IMR-90 (cell line): ENCODE results near the gene STOM. TPM values are rescaled to one million over a fixed set of nuclear protein-coding genes. Genes with fewer than 3 reads are reported as not detected.

ENCODE experiments used
- ATAC-seq: fragments of 200-7000 bp; cut with Tn5 transposase; 2 replicates; pipeline ENCODE4 v1.9.1; 2020; ENCODE audit warnings: low read depth, mild to moderate bottlenecking, moderate library complexity
- BruUV-seq: library from RNA; stranded (reverse); fragments of 400-500 nt; replicated peaks from 2 replicates; lab custom pipeline; 2021; lab: Mats Ljungman, UMichigan
- CTCF ChIA-PET: fragments of 300-600 bp; formaldehyde crosslinking; extraction: SDS; loops from one replicate; lab custom pipeline; 2021; ENCODE audit warnings: antibody characterized with exemption; lab: Yijun Ruan, JAX
- POLR2A ChIA-PET: fragments of 300-600 bp; sonication (Branson Sonifier 250); formaldehyde crosslinking; loops from one replicate; lab custom pipeline; 2022; ENCODE audit warnings: antibody characterized with exemption; ENCODE audit not compliant: unreplicated experiment; lab: Charles Lee
- DNase-seq: peaks from one replicate; pipeline ENCODE4 v3.0.0; 2013
- H2AFZ ChIP-seq: replicated peaks from 2 replicates; pipeline ENCODE3; 2013; ENCODE audit warnings: low read length, mild to moderate bottlenecking; ENCODE audit not compliant: poor library complexity
- H2AK5ac ChIP-seq: 2 replicates; pipeline ENCODE4 v1.6.1; 2013; ENCODE audit warnings: low read depth, low read length, inconsistent platforms
- H2AK9ac ChIP-seq: replicated peaks from 2 replicates; pipeline ENCODE3; 2013; ENCODE audit warnings: mild to moderate bottlenecking, low read depth, low read length, moderate library complexity; ENCODE audit not compliant: poor library complexity
- H2BK120ac ChIP-seq: 2 replicates; pipeline ENCODE4 v1.6.1; 2013; ENCODE audit warnings: low read depth, low read length, inconsistent platforms
- H2BK15ac ChIP-seq: 3 replicates; pipeline ENCODE4 v1.6.1; 2013; ENCODE audit warnings: low read depth, low read length, inconsistent platforms
- H2BK20ac ChIP-seq: 2 replicates; pipeline ENCODE4 v1.6.1; 2013; ENCODE audit warnings: low read depth, mild to moderate bottlenecking, inconsistent platforms, low read length, moderate library complexity
- H2BK5ac ChIP-seq: 2 replicates; pipeline ENCODE4 v1.6.1; 2013; ENCODE audit warnings: mild to moderate bottlenecking, low read depth, low read length, inconsistent platforms; ENCODE audit not compliant: poor library complexity, severe bottlenecking
- H3K14ac ChIP-seq: replicated peaks from 2 replicates; pipeline ENCODE4 v1.6.1; 2013; ENCODE audit warnings: low read depth, low read length, inconsistent platforms
- H3K18ac ChIP-seq: 2 replicates; pipeline ENCODE4 v1.6.1; 2013; ENCODE audit warnings: low read depth, low read length, control low read depth
- H3K23ac ChIP-seq: 2 replicates; pipeline ENCODE4 v1.6.1; 2013; ENCODE audit warnings: low read depth, low read length, inconsistent platforms
- H3K27ac ChIP-seq: 2 replicates; pipeline ENCODE4 v1.5.1; 2013; ENCODE audit warnings: mild to moderate bottlenecking, control low read depth, low read length; ENCODE audit not compliant: insufficient read depth
- H3K27me3 ChIP-seq: 2 replicates; pipeline ENCODE4 v1.6.1; 2013; ENCODE audit warnings: low read length; ENCODE audit not compliant: control insufficient read depth, insufficient read depth
- H3K36me3 ChIP-seq: 2 replicates; pipeline ENCODE4 v1.6.1; 2013; ENCODE audit warnings: low read length, mixed read lengths; ENCODE audit not compliant: control insufficient read depth, insufficient read depth
- H3K4ac ChIP-seq: 2 replicates; pipeline ENCODE4 v1.6.1; 2013; ENCODE audit warnings: low read depth, low read length, inconsistent platforms
- H3K4me1 ChIP-seq: 2 replicates; pipeline ENCODE4 v1.6.1; 2013; ENCODE audit warnings: low read length, mixed read lengths; ENCODE audit not compliant: control insufficient read depth, insufficient read depth
- H3K4me2 ChIP-seq: 2 replicates; pipeline ENCODE4 v1.6.1; 2013; ENCODE audit warnings: low read depth, mild to moderate bottlenecking, control low read depth, low read length, moderate library complexity
- H3K4me3 ChIP-seq: 2 replicates; pipeline ENCODE4 v1.5.1; 2013; ENCODE audit warnings: low read depth, mild to moderate bottlenecking, control low read depth, low read length, moderate library complexity; ENCODE audit not compliant: insufficient read depth
- H3K56ac ChIP-seq: 2 replicates; pipeline ENCODE4 v1.6.1; 2013; ENCODE audit warnings: low read length, inconsistent platforms; ENCODE audit not compliant: insufficient read depth; ENCODE audit errors: extremely low read depth
- H3K79me1 ChIP-seq, 2 experiments: 2 replicates each; pipeline ENCODE4 v1.6.1; 2013; ENCODE audit warnings: low read length in 2 of 2, inconsistent platforms in 1 of 2, low read depth in 1 of 2
- H3K9ac ChIP-seq: 2 replicates; pipeline ENCODE4 v1.6.1; 2013; ENCODE audit warnings: low read depth, low read length, control low read depth
- H3K9me1 ChIP-seq: 2 replicates; pipeline ENCODE4 v1.6.1; 2013; ENCODE audit warnings: low read length, inconsistent platforms; ENCODE audit not compliant: insufficient read depth
- H3K9me3 ChIP-seq: 2 replicates; pipeline ENCODE4 v1.6.1; 2013; ENCODE audit warnings: low read length; ENCODE audit not compliant: control insufficient read depth, insufficient read depth
- H4K20me1 ChIP-seq: 2 replicates; pipeline ENCODE4 v1.6.1; 2013; ENCODE audit warnings: low read length, inconsistent platforms; ENCODE audit not compliant: insufficient read depth
- H4K5ac ChIP-seq: 2 replicates; pipeline ENCODE4 v1.6.1; 2013; ENCODE audit warnings: mild to moderate bottlenecking, low read depth, low read length, control low read depth
- H4K8ac ChIP-seq, 2 experiments: 2 replicates each; pipeline ENCODE4 v1.6.1; 2013; ENCODE audit warnings: low read depth in 2 of 2, low read length in 2 of 2, control low read depth in 1 of 2, inconsistent platforms in 1 of 2
- H4K91ac ChIP-seq: 2 replicates; pipeline ENCODE4 v1.6.1; 2013; ENCODE audit warnings: low read depth, low read length, inconsistent platforms; ENCODE audit not compliant: insufficient read depth
- BHLHE40 ChIP-seq: fragments of 150-350 bp; IDR thresholded peaks from 2 replicates; pipeline ENCODE4 v1.6.1; 2016; ENCODE audit warnings: mild to moderate bottlenecking, low read depth, low read length
- CEBPB ChIP-seq: IDR thresholded peaks from 2 replicates; pipeline ENCODE4 v1.6.1; 2012; ENCODE audit warnings: low read depth, low read length, improper control_type of control experiment
- CTCF ChIP-seq: conservative IDR thresholded peaks from 2 replicates; pipeline ENCODE4 v1.5.1; 2012; ENCODE audit warnings: mild to moderate bottlenecking, low read depth, low read length, improper control_type of control experiment
- WGBS, 2 experiments: methylation state at CpG; one replicate each; pipeline versions ENCODE4 v1.1.5 to v1.1.7; 2013; ENCODE audit warnings: missing lambda C conversion rate in 2 of 2; ENCODE audit not compliant: insufficient read length in 1 of 2; ENCODE audit errors: extremely low coverage in 2 of 2; 5-methylcytosine and 5-hydroxymethylcytosine counted together
- dilution Hi-C: fragments of 300-500 bp; cut with HindIII; formaldehyde crosslinking; loops from one replicate; pipeline ENCODE4 v1.14.3; 2018; ENCODE audit warnings: low sequenced_read_pairs; ENCODE audit not compliant: unreplicated experiment
- in situ Hi-C: fragments of 300-500 bp; cut with MboI; formaldehyde crosslinking; loops from 3 replicates; pipeline ENCODE4 v1.14.3; 2019; ENCODE audit warnings: low sequenced_read_pairs, inconsistent platforms, mixed read lengths
- intact Hi-C: fragments of 100-400 bp; cut with micrococcal nuclease; formaldehyde crosslinking; loops from 2 replicates; pipeline ENCODE4 v1.10.0; 2022
- polyA plus RNA-seq, 3 experiments: library from polyadenylated mRNA; depleted of rRNA; stranded (reverse); fragments of >200 nt; gene quantifications; 2 replicates each; pipeline ENCODE4 v1.2.3, GENCODE V29; 2012; ENCODE audit warnings: low replicate concordance in 1 of 3
- total RNA-seq: library from RNA; depleted of rRNA; stranded (reverse); fragments of >200 nt; gene quantifications from 2 replicates; pipeline ENCODE4 v1.2.3, GENCODE V29; 2012

Gene STOM
- total and polyA plus RNA-seq, 2 of the 4 experiments (the other 2 are of a cell fraction), result 78.4 to 84.8 TPM

GRCh38 chr9:121393318-121393717 lies 23.3 kb upstream of the STOM start:
- intact Hi-C loops (no loop called here), dilution Hi-C loops (no loop called here), in situ Hi-C loops (loop anchor here (25.0 kb wide), 2 partner anchors 406 to 631 kb away; no protein-coding TSS in a partner anchor)
- Histone ChIP-seq H3K4me2 (no peak overlapping the region), H2AFZ (peak overlapping the region; percentile 19), H2BK20ac (peak overlapping the region; percentile 77; the same call in 1 of the 2 replicates), H3K79me1 (no peaks in the 10 kb centered on the region), H3K4me3 (no peak overlapping the region), H4K8ac (peak overlapping the region in 1 of 2 experiments; percentile 48; a peak in 2 of 4 replicates), H3K27ac (0 out of 2 replicates have a peak overlapping the region, but pooled peaks have one; percentile 0), H3K14ac (no peak overlapping the region), H3K9me3 (peaks cover 4% of the 10 kb centered on the region), H3K23ac (no peak overlapping the region), H4K91ac (peak overlapping the region; percentile 26), H3K56ac (no peak overlapping the region), H3K27me3 (no peaks in the 10 kb centered on the region), H3K9me1 (peaks cover 4% of the 10 kb centered on the region; the same call in 1 of the 2 replicates), H3K18ac (peak overlapping the region; percentile 44; the same call in 1 of the 2 replicates), H3K36me3 (no peaks in the 10 kb centered on the region), H2BK15ac (peak overlapping the region; percentile 21; the same call in 1 of the 3 replicates), H2BK5ac (peak overlapping the region; percentile 18), H3K9ac (no peak overlapping the region), H3K4ac (peak overlapping the region; percentile 51; the same call in 1 of the 2 replicates), H4K20me1 (no peaks in the 10 kb centered on the region), H2AK9ac (no peak overlapping the region), H2BK120ac (peak overlapping the region; percentile 68; the same call in 1 of the 2 replicates), H4K5ac (peak overlapping the region; percentile 1; the same call in 1 of the 2 replicates), H3K4me1 (peaks cover 6% of the 10 kb centered on the region), H2AK5ac (0 out of 2 replicates have a peak overlapping the region, but pooled peaks have one; percentile 20)
- DNase-seq (peak; percentile 39), ATAC-seq (no peak)
- no TSS peak for BruUV-seq
- CTCF ChIA-PET, result interaction anchor here (0.9 to 2.4 kb wide), 2 partner anchors 73 to 115 kb away, joined by 3 to 15 read pairs; no protein-coding TSS in a partner anchor
- TF ChIP-seq CTCF, result no peak
- no peak for TF ChIP-seq BHLHE40
- no peak for TF ChIP-seq CEBPB
- POLR2A ChIA-PET, result no interaction called here
- no CpG with 5 or more reads among the region's 2 CpGs for WGBS, 2 experiments
